HG02852 (cell line): ENCODE data around the gene INVS.
"Not testable (repeated sequence)": the region's sequence is repeated elsewhere in the genome, so short reads cannot be mapped to it uniquely, and the experiment has no call there.

Experiments used
- ATAC-seq: cut with Tn5 transposase; IDR thresholded peaks from one replicate; pipeline ENCODE4 v1.9.1; 2021; ENCODE audit warnings: mild to moderate bottlenecking, moderate library complexity; ENCODE audit not compliant: unreplicated experiment

Gene INVS

DNA sequence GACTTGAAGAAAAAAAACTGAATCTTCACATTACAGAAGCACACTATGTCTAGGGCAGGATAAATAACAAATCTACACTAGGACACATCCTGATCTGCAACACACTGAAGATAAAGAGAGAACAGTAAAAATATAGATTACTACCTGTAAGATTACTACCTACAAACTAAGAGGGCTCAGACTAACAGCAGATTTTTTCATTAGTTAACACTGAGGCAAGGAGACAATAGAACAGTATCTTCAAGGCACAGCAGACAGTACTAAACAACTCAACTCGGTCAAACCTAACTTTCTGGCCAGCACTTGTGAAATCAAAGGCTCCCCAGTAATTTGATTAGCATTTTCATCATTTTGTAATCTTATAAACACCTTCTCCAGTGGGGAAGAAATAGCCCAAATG, 207.2 kb downstream of the INVS start:
- no peak for ATAC-seq

DNA sequence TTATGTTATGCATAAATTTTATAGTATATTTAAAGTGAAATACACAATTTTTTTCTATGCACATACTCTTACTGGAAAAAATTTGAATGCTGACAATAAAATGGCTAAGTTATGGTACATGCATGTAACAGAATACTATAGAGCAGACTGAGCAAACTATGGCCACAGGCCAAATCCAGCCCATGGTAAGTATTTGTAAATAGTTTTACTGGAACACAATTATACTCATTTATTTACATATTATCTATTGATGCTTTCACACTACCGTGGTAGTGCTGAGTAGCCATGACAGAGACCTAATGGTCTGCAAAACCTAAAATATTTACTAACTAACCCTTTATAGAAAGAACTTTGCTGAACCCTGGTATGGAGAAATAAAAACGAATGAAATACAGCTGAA, 208.0 kb downstream of the INVS start:
- ATAC-seq, result no peak

DNA sequence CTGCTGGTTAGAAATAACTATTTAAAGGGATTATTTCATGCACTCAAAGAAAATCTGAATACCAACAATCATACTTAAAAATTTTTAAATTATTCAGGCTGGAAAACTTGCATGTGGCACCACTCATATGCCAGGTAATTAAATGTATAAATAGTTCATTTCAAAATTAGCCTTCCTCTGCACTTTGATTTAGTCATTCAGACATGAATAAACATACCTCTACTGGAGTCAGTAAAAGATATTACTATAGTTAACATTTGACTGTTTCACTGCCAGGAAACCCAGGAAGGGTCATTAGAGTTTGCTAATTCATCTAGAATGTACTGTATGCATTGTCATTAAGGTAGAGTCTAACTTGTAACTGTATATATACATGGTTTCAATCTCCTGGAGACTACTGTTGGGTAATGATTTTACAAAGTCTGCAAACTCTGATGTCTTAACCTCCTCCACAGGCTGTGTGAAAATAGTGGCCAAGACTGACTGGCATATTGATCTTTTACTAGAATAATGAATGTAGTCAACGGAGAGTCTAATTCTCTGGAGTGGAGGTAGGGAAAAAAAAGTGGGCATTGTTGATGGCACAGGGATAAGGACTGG, 210.0 kb downstream of the INVS start:
- no peak for ATAC-seq

DNA sequence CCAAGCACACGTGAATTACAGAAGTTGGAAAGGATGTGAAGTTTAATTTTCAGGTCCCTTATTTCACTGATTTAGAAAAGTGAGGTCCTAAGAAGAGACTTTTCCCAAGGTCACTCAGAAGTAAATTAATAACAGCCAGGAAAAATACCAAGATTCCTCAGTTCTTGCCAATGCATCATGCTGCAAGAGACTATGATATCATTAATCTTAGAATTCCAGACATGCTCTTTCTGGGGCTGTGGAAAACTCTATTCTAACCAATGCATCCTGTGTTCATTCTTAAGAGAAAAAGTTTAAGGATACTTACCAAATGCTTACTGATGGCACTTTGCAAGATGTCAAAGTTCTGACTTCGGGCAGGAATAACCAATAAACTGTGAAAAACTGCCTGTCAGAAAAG, 210.9 kb downstream of the INVS start:
- no peak for ATAC-seq

DNA sequence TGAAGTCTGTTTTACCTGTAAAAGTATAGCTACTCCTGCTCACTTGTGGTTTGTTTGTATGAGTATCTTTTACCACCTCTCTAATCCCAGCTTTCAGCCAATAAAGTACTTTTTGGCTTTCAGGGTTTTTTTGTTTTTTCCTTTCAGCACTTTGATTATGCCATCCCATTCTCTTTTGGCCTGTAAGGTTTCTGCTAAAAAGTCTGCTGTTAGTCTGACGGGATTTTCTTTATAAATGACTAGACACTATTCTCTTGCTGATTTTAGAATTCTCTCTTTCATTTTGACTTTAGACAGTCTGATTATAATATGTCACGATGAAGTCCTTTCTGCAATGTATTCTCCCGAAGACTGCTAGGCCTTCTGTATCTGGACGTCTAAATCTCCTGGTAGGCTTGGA, 216.5 kb downstream of the INVS start:
- ATAC-seq, result no peak

DNA sequence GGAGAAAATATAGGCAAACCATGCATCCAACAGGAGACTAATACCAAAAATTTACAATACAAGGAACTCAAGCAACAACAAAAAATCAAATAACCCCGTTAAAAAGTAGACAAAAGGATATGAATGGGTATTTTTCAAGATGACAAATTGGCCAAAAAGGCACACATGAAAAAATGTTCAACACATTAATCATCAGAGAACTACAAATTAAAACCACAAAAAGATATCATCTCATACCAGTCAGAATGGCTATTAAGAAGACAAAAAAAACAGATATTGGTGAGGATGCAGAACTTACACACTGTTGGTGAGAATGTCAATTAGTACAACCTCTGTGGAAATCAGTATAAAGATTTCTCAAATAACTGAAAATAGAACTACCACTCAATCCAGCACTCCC, 218.7 kb downstream of the INVS start:
- no peak for ATAC-seq

DNA sequence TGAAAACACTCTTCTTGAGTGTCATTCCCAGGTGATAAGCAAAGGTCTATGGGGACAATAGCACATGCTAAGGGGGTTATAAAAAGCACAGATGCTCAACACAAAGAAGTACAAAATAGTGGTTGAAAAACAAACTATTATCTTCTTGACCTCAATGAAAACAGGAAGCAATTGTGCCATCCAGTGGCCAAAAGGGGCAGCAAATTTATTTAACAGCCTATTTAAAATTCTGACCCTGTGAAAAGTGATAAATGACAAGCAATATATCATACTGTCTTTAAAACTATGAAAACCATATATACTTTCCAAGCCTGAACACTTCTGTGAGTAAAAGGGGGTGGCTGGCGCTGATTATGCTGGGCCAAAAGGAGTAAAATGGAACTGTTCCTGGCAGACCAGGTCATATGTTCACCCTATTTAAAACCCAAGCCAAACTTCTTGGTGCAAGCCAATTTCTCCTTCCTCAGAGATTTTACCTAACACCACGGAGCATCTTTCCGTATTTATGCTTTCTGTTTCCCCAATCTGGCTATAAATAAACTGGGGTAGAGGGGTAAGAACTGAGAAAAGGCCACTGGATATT, 224.0 kb downstream of the INVS start:
- no peak for ATAC-seq

DNA sequence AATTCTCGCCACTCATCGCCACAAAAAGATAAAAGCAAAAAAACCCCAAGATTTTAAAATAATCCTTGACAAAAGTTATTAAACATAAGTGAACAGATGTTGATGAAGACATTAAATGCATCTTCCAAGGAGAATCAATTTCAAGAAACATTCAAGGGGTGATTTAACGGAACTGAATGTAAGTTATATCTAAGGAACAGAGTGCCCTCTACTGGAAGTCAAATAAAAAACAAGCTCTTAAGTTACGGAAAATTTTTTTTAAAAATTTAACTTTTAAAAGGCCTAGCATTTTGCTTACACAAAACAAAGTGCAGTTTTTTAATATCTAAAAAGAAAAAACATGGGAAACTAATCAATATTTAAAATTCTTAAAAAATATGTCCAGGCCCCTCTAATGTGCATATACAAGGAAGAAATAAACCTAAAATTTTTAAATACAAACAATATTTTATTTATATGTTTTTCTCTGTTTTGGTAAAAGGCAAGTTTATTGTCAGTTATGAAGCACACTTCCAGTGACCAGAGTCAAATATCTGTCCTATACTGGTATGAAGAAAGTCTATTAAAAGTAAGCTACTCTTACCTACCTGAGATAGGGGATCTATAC, 225.7 kb downstream of the INVS start:
- no peak for ATAC-seq

DNA sequence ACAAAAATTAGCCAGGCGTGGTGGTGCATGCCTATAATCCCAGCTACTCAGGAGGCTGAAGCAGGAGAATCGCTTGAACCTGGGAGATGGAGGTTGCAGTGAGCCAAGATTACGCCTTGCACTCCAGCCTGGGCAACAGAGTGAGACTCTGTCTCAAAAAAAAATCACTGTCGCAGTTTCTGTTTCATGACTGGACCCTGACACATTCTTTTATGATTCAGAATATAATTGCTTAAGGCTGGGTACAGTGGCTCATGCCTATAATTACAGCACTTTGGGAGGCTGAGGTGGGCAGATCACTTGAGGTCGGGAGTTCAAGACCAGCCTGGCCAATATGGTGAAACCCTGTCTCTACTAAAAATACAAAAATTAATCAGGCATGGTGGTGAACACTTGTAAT, 239.7 kb downstream of the INVS start:
- not testable (repeated sequence) for ATAC-seq

DNA sequence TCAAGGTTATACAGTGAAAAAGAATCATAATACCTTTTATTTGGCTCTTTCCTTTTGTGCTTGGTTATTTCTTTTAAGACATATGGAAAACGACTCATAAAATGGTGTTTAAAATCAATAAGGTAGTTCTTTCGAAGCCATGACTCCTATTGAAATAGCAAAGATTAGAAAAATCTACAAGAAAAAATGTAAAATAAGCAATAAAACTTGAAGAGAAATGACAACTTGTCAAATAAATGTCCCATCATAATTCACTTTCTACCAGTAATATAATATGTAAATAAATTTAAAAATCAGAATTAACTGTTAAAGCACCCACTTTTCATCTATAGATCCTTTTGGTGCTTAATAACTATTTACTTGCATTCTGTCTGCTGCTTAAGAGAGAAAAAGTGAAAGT, 241.2 kb downstream of the INVS start:
- ATAC-seq, result no peak

DNA sequence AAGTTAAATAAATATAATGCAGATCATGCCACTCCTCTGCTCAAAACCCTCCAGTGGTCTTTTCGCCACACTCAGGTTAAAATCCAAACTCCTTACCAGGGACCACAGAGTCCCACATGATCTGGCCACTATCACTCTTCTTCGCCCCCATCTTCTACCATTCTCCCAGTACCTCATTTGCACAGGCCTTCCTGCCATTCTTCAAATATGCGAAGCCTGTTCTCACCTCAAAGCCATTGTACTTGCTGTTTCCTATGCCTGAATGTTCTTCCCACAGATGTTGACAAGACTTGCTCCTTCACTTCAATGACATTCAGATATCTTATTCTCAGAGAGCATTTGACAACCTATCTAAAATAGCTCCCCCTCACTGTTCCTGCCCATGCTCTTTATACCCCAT, 242.8 kb downstream of the INVS start:
- ATAC-seq, result no peak

DNA sequence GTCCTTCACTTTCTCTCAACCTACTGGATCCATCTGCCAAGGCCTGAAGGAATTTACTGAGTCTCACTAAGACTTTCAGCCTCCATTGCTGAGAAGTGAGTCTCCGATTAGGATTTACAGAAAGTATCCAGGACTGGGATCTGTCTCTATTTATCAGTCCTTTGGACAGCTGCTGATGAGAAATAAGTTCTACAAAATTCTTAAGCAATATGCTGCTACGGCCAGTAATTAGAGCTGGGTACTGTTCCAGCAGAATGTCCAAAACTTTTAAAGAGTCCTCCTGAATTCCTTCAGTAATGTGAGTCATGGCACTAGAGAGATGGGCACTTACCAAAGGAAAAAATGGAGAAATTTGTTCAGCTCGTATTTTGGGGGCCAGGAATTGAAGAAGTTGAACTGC, 247.8 kb downstream of the INVS start:
- no peak for ATAC-seq

DNA sequence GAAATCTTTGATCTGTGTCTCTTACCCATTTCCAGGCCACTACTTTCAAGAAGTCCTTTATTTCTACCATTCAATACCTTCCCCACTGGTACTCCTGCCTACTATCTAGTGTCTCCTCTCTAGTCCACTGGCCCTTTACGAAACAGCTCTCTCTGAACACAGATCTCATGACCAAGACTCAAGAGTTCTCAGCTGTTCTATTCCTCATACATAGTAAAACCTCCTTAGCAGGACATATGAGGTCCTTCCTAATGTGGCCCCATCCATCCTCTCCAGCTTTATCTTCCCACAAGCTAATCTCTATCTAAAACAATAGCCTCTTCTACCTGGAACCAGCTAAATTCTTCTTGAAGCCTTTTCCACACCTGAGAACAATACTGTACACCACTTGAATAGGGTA, 251.1 kb downstream of the INVS start:
- ATAC-seq, result no peak
